Activated CD8-positive, alpha-beta memory T cell treated with anti-CD3 and anti-CD28 coated beads for 4 hours (primary cell): Measurements from ENCODE around the gene NEB.
A peak's percentile ranks its signal among the peaks of the same experiment; 100 is the strongest.
"Not testable (repeated sequence)": the region's sequence is repeated elsewhere in the genome, so short reads cannot be mapped to it uniquely, and the experiment has no call there.

Source experiments
- DNase-seq, 2 donors: peaks; one replicate each; pipeline ENCODE4 v3.0.0-alpha.2; 2020; ENCODE audit warnings: low read depth in 2 of 2

Gene NEB

DNA sequence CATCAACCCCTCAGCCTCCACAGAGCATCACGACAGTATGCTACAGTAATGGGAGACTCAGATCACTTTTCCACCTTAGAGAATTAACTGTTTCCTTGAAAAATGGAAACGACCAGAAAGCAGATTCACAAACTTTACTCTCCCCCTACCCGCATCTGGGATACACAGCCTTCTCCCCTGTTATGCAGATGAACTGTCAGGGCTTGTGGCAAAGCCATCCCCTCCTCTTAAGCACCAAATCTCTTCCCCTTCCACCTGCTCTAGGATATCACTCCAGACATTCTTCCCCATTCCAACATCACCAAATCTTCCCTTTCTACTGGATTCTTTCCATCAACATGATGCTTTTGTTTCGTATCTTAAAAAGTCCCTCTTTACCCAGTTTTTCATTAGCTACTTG is 26.4 kb downstream of the NEB start:
- no peak for DNase-seq

DNA sequence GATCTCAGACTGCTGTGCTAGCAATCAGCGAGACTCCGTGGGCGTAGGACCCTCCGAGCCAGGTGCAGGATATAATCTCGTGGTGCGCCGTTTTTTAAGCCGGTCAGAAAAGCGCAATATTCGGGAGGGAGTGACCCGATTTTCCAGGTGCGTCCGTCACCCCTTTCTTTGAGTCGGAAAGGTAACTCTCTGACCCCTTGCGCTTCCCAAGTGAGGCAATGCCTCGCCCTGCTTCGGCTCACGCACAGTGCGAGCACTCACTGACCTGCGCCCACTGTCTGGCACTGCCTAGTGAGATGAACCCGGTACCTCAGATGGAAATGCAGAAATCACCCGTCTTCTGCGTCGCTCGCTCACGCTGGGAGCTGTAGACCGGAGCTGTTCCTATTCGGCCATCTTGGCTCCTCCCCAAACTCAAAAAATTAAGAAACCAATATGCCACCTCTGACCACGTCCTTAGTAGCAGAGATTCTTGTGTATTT is 29.8 kb downstream of the NEB start:
- DNase-seq = not testable (repeated sequence)

DNA sequence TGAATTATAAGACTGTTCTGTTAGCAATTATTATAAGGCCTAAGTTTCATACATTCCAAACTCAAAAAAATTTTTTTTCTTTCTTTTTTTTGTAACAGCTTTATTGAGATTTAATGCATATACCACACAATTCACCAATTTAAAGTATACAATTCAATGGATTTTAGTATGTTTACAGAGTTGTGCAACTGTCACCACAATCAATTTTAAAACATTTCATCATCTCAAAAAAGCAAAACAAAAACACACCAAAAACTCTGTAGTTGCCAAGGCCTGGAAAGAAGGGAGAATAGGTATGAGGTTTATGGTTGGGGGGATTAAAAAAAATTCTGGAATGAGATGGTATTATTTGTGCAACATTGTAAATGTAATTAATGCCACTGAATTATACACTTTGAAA is 36.1 kb downstream of the NEB start:
- DNase-seq = not testable (repeated sequence)

DNA sequence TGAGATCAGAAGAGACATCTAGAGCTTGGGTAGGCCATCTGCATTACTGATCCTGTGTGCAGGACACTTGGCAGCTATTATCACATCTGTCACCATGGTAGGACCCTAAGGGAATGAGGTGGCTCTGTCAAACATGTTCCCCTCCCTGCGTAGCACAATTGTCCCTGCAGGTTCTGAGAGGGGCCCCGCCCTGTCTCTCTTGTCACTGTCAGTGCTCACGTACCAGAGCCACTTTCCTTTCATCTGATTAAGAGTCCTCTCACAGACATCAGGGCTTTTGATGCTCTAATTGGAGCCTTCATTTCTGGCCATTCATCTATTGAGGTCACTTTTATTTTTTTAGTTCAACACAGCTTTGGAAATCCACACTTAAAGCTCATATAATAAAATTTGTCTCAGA is 38.5 kb downstream of the NEB start:
- no peak for DNase-seq

DNA sequence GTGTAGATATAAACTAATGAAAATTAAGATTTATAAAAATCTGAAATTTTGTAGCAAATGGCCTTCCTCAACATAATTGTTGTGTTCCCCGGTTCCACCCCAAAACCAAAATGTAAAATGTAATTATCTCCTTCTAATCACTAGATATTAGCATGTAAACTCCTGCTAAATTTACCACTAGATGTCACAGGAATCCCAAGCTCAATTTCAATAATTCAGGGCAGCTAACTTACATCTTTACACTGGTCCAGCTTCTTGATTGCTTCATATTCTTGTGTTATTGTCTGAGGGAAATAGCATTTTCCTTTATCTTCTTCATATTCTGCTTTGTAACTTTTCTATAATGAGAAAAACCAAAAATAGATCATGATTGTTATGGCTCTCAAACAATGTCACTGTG is 42.6 kb downstream of the NEB start:
- DNase-seq = no peak

DNA sequence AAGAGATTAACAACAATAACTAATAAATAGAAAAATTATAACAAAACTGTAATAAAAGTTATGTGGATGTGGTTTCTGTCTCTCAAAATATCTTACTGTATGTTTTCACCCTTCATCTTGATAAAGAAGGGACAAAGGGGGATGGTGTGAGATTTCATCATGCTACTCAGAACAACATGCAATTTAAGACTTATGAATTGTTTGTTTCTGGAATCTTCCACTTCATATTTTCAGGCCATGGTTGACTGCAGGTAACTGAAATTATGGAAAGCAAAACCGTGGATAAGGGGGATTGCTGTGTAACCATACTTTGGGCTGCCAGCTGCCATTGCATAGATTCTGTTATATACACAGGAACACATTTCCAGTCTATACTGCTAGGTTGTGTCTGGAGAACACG is 45.6 kb downstream of the NEB start:
- DNase-seq = no peak

DNA sequence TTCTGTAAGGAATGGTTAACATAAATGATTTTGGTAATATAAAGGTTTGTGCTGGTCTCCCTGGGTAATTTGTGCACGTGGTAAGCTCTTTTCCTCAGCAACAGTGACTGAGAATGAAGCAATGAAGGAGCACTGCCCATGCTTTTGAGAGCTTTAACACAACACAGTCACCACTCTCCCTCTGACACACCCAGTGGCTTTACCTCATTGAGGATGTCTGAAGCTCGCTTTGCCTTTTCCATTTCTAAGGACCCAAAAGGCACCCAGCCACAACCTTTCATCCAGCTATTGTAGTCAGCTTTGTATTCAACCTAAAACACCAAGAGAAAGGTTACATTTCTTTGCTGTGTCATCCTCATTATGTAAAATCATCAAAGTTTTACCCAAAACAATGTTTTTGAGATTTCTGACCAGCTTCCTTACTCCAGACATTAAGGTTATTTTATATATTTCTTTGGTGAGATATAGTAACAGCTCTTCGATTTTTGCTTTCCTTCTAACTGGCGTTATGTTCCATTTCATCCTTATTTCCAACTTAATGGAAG is 51.7 kb downstream of the NEB start:
- no peak for DNase-seq

DNA sequence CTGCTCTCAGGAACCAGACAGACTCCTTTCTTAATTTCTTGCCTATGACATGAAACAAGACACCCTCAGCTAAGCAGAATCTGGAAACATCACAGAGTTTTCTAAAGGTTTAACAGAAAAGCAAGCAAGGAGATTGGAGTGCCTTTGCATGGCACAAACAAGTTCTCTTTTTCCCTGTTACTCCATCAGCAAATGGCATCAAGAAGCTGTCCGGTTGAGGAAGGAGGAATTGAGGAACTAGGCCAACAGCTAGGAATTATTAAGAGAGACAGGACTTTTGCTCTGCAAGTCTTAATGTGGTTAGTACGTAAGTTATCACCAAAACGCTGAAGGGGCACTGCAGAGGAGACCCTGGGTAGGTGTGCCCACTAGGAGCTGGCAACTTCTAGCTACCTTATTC is 53.2 kb downstream of the NEB start:
- no peak for DNase-seq

DNA sequence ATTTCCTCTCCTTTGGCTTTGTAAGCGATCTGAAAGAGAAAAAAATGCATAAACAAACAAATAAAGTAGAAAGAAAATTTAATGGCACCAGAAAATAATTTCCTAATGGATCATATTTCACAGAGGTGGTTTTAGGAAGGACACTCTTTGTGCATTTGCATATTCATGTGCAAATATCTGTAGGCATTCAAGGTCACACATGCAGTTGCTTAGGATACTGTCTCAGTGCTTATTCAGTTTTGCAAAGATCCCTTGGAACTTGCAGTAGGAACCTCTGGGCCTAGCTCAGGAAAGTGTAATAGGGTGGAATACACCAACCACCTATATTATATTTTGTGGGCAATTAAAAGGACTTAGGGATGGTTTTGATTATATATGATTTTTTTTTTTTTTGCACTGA is 54.3 kb downstream of the NEB start:
- no peak for DNase-seq

DNA sequence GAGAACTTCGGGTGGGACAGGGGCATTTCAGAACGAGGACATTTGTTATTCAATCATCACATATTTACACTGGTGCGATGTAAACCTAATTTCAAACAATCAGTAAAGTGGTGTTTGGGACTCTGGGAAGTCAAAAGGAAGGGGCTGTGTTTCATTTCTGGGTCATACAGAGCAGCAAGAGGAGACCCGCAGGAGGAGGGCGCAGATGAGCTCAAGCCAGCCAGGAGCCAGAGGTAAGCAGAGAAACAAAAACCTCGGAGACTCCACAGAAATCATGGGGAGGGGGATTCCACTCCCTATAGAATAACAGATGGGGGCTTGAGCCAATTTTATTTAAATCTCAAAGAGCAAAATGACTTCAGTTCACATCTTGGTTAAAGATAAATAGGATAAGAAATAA is 55.4 kb downstream of the NEB start:
- no peak for DNase-seq

DNA sequence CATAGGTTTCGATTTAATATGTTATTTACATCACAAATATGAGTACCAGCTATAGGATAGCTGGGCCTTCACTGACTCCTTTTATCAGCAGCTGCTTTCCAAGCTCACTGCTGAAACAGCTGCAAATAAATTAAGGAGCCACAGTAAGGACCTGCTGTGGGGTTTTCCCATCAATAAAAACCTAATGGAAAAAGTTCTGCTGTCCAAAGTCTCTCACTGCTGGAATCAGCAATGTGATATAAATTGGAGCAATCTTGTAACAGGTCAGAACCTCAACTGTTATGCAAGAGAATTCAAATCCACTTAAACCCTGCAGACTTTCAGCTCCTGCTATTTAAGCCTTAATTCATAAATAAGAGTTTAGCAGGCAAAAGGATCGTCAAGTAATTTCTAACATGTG is 61.3 kb downstream of the NEB start:
- no peak for DNase-seq

DNA sequence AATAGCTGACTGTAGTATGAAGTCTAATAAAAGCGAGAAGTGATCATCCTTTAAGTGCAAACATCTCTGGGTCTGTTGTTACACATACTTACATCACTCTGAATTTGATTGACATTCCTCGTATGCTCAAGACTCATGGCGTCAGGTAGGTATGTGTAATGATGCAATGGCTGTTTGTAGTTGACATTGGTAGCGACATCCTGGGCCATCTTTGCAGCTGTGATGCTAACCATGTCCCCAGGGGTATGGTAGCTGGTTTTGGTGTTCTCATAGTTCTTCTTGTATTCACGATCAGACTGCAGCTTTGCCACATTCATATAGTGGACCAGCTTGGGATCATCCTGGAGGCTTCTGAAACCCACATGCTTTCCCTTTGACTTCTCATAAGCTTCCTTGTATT is 62.0 kb downstream of the NEB start:
- DNase-seq = no peak

DNA sequence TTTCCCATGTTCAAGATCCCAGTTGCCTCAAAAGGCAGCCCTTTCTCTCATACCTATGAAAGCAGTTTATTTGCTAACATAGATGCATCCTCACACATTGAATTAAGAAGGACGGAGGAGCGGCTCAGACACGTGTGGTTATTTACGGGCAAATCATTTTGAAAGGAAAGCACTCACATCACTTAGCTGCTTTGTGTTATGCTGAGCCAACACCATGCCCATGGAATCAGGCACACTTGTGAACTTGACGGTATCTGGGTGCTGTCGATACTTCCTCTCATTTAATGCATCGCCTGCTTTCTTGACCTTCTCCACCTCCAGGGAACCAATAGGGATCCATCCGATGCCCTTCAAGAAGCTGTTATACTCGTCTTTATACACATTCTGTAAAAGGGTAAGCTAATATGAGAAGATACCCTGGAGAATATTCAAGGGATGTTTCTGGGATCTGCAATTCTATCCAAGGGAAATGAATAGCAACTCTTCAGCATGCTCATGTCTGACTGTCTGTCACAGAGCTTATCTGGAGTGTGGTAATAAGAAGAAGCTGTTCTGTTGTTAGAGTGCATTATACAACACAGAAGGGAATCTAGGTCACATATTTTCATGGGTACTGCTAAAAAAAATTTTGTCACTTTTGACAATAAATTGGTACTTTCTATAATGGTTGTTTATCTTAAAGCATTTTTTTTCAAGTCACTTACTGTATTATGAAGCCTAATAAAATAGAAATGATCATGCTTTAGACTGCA is 63.3 kb downstream of the NEB start:
- DNase-seq = no peak

DNA sequence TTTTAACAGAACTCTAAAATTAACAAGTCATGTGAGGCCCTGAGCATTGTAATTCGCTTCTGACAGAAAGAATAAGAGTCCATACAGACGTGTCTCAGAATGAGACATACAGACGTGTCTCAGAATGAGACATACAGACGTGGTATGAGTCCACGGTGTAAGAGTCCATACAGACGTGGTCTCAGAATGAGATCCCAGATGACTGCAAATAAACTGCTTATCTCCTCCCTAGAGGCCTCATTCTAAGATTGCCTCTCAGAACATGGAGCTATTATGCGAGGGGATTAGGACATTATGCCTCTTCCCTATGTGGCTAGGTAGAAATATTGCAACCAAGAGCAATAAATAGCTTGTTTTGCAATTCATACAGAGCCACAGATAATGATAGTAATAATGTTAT is 63.9 kb downstream of the NEB start:
- DNase-seq = no peak

DNA sequence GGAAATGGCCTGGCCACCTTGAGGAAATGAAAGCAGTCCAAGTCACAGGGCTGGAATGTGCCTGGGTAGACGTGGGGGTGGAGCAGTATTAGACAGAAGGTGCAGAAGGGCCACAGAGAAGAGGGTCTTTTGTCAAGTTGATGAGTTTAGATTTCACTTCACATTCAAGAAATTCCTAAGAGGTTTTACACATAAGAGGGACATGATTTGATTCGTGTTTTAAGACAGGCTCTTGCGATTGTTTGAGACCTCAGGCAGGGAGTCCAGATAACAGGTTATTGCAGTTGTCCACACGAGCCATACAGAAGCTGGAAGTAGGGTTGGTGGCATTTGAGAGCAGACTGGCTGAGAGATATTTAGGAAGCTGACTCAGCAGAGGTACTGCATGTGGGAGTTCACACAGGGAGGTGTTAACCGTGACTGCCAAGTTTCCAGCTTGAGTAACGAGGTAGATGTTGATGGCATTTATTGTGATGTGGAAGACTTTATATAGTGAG is 64.6 kb downstream of the NEB start:
- peak in 1 of 2 donors; percentile 13 for DNase-seq

DNA sequence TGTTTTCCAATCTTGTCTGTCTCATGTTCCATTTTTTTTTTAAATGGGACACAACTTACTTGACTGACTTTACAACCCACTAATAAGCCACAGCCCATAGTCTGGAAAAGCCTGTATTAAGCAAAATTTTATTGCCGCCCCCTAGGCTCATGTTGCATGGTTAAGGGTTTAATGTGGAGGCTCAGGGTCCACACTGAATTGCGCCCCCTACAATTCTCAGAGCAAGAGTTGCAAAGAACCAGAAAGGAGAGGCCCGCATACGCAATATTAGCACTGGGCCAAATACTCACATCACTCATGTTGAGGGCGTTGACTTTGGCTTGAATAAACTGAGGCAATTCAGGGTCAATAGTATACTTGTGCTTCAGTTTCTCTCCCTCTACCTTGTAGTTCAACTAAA is 65.5 kb downstream of the NEB start:
- DNase-seq = no peak

DNA sequence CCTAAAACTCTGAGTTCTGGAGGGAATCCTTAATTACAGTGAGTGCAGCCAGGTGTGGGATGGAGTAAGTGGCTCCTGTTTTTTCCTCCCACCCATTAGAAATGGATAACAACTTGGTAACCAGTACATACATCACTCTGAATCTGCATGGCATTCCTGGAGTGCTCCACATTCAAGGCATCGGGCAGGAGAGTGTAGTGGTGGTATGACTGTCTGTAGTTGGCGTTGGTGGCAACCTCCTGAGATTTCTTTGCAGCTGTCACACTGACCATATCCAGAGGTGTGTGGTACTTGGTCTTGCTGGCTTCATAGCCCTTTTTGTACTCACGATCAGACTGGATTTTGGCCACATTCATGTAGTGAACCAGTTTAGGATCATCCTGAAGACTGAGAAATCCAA is 68.3 kb downstream of the NEB start:
- no peak for DNase-seq

DNA sequence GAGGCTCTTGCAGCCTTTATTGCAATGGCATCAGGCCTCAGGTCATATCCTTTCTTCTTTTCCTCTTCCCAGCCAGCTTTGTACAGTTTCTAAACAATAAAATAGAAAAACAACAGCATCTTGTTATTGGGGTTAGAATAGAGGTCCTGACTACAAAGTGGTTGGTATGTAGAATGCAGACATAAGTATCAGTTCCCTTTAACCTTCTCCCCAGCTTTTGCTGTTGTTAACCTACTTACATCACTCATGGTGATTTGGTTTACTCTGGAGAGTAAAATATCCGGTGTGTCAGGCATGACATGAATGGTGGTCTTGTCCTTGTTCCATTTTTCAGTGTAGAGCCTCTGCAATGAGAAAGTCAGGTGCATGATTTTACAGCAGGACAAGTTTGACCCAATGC is 69.8 kb downstream of the NEB start:
- DNase-seq = no peak

DNA sequence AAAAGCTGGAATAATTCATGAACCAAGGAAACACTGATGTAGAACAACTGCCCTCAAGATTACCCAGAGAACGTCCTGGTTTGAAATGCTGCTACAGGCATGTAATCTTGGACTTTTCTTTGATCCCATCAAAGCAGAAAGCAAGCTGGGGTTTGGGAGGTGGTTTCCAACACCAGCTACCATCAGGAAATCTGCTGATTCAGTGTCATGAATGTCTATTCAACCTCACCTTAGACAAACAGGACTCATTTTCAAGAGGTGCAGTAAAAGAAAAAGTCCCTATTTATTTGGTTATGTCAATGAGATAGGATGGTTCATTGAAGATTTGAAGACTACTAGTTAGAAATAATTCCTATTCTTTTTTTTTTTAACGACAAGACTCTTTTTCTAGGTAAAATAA is 72.7 kb downstream of the NEB start:
- no peak for DNase-seq

DNA sequence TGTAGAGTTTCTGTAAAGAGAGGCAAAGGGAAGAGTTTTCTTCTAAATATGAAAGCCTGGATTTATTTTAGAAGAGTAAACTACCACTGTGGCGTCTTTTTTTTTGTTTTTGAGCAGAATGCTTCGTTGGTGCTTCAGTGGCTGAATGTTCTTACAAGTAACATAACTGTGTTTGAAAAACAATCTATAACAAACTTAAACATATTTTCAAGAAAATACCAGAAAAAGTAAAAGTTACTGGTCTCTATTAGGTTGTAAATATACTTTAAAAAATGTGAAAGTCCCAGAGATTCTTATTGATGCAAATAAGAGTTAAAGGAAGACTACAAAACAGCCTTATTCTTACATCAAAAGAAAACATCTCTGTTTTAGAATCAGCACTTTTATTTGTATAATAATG is 76.2 kb downstream of the NEB start:
- no peak for DNase-seq

DNA sequence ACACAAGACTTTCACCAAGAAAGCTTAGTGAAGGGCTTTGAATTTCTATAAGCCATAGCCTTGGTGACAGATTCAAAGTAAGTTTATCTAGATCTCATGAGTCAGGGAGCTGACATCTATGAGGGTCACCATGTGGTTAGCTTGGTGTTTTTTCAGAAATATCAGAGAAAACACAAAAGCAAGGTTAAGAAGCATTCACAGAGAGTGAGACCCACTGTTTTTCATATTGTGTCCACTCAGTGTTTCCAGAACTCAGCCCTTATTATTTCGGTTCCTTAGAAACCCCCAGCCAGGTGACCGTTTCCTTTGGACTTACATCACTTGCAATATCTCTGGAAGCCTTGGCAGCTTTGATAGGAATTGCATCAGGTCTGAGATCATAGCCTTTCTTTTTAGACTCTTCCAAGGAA is 76.6 kb downstream of the NEB start:
- DNase-seq = no peak

DNA sequence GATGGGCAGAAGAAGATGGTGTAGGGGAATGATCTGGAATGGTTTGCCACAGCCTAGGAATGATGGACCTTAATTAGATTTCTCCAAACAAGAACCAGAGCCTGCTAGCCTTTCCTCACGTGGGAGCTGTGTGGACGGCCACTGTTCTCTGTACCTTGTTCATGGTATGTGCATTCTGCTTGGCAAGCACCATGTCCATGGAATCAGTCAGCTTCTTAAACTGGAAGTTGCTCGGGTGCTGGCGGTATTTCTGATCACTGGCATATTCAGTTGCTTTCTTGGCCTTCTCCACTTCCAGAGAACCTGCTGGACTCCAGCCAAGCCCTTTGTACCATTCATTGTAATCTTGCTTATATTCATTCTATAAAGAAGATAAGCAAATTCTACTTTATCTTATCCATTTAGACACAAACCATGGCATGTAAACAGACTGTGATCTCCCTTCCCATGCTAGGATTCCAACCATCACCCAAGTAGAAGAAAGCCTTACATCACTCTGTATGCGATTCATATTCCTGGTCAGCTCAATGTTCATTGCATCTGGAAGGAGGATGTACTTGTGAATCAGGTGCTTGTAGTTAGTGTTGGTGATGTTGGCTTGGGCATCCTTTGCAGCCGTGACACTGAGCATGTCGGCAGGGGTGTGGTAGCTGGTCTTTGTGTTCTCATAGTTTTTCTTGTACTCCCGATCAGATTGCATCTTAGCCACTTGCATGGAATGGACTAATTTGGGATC is 78.4 kb downstream of the NEB start:
- no peak for DNase-seq

DNA sequence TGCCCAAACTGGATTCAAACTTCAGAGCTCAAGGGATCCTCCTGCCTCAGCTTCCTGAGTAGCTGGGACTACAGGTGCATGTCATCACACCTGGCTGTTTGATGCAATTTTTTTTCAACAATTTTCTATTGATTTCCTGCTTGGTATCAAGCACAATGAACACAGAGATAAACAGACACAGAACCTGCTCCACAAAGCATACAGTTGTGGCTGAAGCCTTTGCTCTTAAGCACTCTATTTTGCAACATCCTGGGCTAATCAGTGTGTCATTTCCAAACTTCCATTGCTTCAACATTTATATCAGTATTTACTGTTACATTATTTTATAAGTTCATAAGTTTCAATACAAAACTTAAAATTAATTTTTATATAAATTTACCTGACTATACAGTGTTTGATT is 79.4 kb downstream of the NEB start:
- no peak for DNase-seq
